ENCODE measurements around the gene UTP4. TPM values are rescaled to one million over a fixed set of nuclear protein-coding genes. Genes with fewer than 3 reads are reported as not detected.

UTP4 gene
- total RNA-seq, 2 donors from 2014 or later: 9.2 to 12.2 TPM

DNA sequence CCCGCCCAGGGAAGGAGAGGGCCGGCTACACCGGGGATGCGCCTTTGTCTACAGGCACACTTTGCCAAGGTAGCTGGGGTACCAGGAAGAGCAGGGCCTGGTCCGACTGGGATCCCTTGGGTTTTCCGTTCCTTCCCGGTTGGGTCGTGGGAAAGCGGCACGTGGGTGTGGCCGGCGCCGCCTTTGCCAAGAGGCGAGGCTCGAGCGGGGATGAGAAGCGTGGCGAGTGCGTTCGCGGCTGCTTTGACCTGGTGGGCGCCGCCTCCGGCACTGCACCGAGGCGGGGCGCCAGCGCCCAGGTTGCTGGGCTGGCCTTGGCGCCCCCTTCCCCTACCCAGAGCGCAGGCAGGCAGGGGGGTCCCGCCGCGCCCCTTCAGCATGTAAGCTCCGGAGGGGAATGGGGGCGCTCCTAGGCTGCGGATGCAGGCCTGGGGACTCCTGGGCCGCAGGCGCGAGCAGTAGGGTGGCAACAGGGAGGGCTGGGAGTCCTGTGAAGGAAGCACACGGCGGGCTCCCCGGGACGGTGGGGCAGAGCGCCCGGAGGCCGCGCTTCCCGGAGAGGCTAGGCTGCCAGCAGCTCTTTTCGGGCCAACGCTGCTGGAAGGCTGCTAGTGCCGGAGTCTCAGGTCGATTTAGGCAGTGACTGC is 25.0 kb upstream of the UTP4 start:
- Histone ChIP-seq H3K36me3 (replicated peaks in 1 of 2; ENCODE audit: insufficient read depth in 1 of 2, low read depth in 2 of 2) (no peaks in the 10 kb centered on the region), H3K27me3 (no peaks in the 10 kb centered on the region), H3K27ac (no peak overlapping the region), H3K4me3 (no peak overlapping the region), H3K4me1 (peaks cover 36% of the 10 kb centered on the region), H3K9me3 (no peaks in the 10 kb centered on the region)
- intact Hi-C loops (cut with DNase I): no loop called here
- TF ChIP-seq POLR2A (IDR thresholded peaks at IDR 0.05): no peak
- TF ChIP-seq, protein P1, sequence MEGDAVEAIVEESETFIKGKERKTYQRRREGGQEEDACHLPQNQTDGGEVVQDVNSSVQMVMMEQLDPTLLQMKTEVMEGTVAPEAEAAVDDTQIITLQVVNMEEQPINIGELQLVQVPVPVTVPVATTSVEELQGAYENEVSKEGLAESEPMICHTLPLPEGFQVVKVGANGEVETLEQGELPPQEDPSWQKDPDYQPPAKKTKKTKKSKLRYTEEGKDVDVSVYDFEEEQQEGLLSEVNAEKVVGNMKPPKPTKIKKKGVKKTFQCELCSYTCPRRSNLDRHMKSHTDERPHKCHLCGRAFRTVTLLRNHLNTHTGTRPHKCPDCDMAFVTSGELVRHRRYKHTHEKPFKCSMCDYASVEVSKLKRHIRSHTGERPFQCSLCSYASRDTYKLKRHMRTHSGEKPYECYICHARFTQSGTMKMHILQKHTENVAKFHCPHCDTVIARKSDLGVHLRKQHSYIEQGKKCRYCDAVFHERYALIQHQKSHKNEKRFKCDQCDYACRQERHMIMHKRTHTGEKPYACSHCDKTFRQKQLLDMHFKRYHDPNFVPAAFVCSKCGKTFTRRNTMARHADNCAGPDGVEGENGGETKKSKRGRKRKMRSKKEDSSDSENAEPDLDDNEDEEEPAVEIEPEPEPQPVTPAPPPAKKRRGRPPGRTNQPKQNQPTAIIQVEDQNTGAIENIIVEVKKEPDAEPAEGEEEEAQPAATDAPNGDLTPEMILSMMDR (IDR thresholded peaks at IDR 0.05): no peak
- WGBS, 2 donors: 3% methylated on average over 50 of the region's 52 CpGs; no CpG with 5 or more reads in 1 of the 2 donors
- peak; percentile 27 for ATAC-seq
- DNase-seq: peak in 3 of 4 donors; percentile 45 to 56 (median 48)

DNA sequence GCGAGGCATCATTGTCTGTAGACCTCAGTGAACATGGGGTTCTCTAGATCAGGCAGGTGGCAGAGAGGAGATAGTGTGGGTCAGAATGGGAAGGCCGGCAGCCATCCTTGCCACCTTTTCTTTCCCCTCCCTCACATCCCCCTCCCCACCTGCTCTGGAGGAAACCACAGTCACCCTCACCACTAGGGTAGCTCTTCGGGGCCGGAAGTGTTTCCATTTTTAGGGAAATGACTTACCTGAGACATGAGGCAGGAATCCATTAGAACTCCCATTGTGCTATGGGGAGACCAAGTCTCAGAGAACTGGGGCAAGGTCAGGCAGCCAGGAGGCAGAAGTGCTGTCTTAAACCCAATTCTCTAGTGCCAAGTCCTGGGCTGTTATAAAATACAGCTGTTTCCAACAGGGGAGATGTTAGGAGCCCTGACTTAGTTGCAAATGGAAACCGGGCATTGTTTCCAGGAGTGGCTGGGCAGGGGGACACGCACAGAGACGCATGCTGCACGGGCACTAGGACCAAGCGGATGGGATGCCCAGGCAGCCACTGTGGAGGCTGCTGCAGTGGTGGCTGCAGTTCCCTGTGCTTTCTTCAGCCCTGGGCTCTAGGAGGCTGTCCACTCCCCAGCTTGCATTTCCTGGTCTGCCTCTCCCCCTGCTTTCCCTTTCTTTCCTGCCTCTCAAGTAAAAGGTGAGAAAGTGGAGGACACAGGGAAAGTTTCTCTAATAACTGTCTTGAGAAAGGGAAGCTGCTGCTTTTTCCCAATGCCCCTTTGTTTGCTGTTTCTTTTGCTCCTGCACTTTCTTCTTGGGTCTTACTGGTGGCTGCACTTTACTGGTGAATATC is 24.2 kb upstream of the UTP4 start:
- intact Hi-C loops (cut with DNase I): no loop called here
- Histone ChIP-seq H3K4me1 (peaks cover 43% of the 10 kb centered on the region), H3K27me3 (no peaks in the 10 kb centered on the region), H3K27ac (no peak overlapping the region), H3K9me3 (no peaks in the 10 kb centered on the region), H3K4me3 (no peak overlapping the region), H3K36me3 (replicated peaks in 1 of 2; ENCODE audit: insufficient read depth in 1 of 2, low read depth in 2 of 2) (no peaks in the 10 kb centered on the region)
- DNase-seq (no peak), ATAC-seq (no peak)
- TF ChIP-seq POLR2A (IDR thresholded peaks at IDR 0.05): no peak
- TF ChIP-seq, protein P1 (IDR thresholded peaks at IDR 0.05): no peak
- 70 to 77% methylated on average over 8 to 9 of the region's 9 CpGs for WGBS, 2 donors

DNA sequence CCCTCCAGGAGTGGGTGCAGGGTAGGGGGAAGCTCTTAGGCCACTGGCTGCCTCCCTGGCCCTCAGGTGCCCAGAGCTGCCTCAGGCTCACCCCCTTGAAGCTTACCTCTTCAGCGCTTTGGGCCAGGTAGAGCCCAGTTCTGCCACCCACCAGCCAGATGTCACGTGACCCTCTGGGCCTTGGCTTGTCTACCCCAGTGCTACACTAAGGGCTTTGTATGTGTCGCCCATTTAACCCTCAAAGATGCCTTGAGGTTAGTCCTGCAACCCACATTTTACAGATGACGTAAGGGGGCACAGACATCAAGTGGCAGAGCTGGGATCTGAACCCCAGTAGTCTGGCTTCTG is 23.6 kb upstream of the UTP4 start:
- no peaks in the 10 kb centered on the region for H3K36me3 ChIP-seq (replicated peaks in 1 of 2; ENCODE audit: insufficient read depth in 1 of 2, low read depth in 2 of 2)
- intact Hi-C loops (cut with DNase I): no loop called here
- H3K4me1 ChIP-seq: peaks cover 43% of the 10 kb centered on the region
- 86% methylated on average over 3 to 4 of the region's 4 CpGs for WGBS, 2 donors
- TF ChIP-seq, protein P1 (IDR thresholded peaks at IDR 0.05): no peak
- TF ChIP-seq POLR2A (IDR thresholded peaks at IDR 0.05): no peak
- no peaks in the 10 kb centered on the region for H3K27me3 ChIP-seq
- H3K4me3 ChIP-seq: no peak overlapping the region
- H3K27ac ChIP-seq: no peak overlapping the region
- ATAC-seq (no peak), DNase-seq (no peak)
- H3K9me3 ChIP-seq: no peaks in the 10 kb centered on the region

DNA sequence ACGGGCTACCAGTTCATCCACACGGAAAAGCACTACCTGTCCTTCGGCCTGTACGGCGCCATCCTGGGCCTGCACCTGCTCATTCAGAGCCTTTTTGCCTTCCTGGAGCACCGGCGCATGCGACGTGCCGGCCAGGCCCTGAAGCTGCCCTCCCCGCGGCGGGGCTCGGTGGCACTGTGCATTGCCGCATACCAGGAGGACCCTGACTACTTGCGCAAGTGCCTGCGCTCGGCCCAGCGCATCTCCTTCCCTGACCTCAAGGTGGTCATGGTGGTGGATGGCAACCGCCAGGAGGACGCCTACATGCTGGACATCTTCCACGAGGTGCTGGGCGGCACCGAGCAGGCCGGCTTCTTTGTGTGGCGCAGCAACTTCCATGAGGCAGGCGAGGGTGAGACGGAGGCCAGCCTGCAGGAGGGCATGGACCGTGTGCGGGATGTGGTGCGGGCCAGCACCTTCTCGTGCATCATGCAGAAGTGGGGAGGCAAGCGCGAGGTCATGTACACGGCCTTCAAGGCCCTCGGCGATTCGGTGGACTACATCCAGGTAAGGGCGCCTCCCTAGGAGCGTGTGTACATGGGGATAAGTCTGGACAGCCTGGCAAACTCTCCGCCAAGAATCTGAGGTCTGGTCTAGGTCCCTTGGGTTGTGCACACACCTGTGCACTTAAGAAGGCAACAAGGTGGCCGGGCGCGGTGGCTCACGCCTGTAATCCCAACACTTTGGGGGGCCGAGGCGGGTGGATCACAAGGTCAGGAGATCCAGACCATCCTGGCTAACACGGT is 22.8 kb upstream of the UTP4 start:
- Histone ChIP-seq H3K27ac (no peak overlapping the region), H3K4me3 (no peak overlapping the region), H3K27me3 (no peaks in the 10 kb centered on the region), H3K9me3 (no peaks in the 10 kb centered on the region), H3K4me1 (peaks cover 43% of the 10 kb centered on the region), H3K36me3 (replicated peaks in 1 of 2; ENCODE audit: insufficient read depth in 1 of 2, low read depth in 2 of 2) (no peaks in the 10 kb centered on the region)
- DNase-seq: no peak
- WGBS, 2 donors: 88 to 95% methylated on average over 9 to 37 of the region's 48 CpGs
- intact Hi-C loops (cut with DNase I): no loop called here
- ATAC-seq: no peak
- TF ChIP-seq POLR2A (IDR thresholded peaks at IDR 0.05): no peak
- TF ChIP-seq, protein P1 (IDR thresholded peaks at IDR 0.05): no peak
